ENCODE results near the gene COG1.

DNA sequence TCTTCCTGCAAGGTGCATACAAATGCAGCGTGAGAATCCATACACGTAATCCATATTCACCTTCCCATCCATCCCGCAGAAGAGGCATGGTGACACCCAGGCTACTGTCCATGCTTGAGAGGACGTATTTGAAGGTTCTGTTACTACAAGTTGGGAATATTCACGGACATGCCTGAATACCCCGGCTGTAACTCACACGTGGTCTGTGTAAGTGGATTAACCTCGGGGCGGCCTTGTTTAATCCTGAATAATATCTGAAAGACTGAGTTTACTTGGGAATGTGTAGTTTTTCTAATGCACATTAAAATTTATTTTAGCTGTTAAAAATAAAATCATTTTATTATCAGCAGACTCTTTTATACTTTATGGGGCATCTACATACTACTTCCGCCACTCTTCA is 55.7 kb downstream of the COG1 start:
- TF ChIP-seq, protein P1, sequence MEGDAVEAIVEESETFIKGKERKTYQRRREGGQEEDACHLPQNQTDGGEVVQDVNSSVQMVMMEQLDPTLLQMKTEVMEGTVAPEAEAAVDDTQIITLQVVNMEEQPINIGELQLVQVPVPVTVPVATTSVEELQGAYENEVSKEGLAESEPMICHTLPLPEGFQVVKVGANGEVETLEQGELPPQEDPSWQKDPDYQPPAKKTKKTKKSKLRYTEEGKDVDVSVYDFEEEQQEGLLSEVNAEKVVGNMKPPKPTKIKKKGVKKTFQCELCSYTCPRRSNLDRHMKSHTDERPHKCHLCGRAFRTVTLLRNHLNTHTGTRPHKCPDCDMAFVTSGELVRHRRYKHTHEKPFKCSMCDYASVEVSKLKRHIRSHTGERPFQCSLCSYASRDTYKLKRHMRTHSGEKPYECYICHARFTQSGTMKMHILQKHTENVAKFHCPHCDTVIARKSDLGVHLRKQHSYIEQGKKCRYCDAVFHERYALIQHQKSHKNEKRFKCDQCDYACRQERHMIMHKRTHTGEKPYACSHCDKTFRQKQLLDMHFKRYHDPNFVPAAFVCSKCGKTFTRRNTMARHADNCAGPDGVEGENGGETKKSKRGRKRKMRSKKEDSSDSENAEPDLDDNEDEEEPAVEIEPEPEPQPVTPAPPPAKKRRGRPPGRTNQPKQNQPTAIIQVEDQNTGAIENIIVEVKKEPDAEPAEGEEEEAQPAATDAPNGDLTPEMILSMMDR (conservative IDR thresholded peaks at IDR 0.05; ENCODE audit: low read depth, low read length) = no peak
- TF ChIP-seq EZH2 (IDR thresholded peaks at IDR 0.05; ENCODE audit: low read length, unreplicated experiment) (no peak), EZH2phosphoT487 (IDR thresholded peaks at IDR 0.05; ENCODE audit: borderline replicate concordance, low read length) (no peak)
